Ovary (tissue), 9 donors: ENCODE measurements around the gene TNFRSF1B. TPM values are rescaled to one million over a fixed set of nuclear protein-coding genes. Genes with fewer than 3 reads are reported as not detected.

Experiments
- DNase-seq, 5 donors: peaks; one replicate each; pipeline ENCODE4 v3.0.0-alpha.2; 2019 to 2020
- H3K27ac ChIP-seq, 2 donors: fragments of 200-600 bp; one replicate each; pipeline versions ENCODE4 v1.5.1 to v1.8.0; 2019 to 2022
- H3K27me3 ChIP-seq: fragments of 200-600 bp; one replicate; pipeline ENCODE4 v1.8.0; 2022
- H3K36me3 ChIP-seq: fragments of 200-600 bp; sonication (generic); one replicate; pipeline ENCODE4 v1.5.1; 2019
- H3K4me1 ChIP-seq: one replicate; pipeline ENCODE4 v1.8.1; 2013; ENCODE audit warnings: mild to moderate bottlenecking, moderate library complexity; ENCODE audit not compliant: insufficient read depth
- H3K4me3 ChIP-seq: fragments of 200-600 bp; sonication (generic); one replicate; pipeline ENCODE4 v1.5.1; 2017
- H3K9me3 ChIP-seq, 2 donors: fragments of 200-600 bp in 1 of 2; sonication (generic) in 1 of 2; one replicate each; pipeline versions ENCODE4 v1.5.1 to v1.8.1; 2013 to 2019; ENCODE audit warnings: mild to moderate bottlenecking in 1 of 2, moderate library complexity in 1 of 2
- CTCF ChIP-seq, 3 donors: fragments of 450-650 bp in 2 of 3; fragments of 200-600 bp in 1 of 3; IDR thresholded peaks; one replicate each; pipeline versions ENCODE4 v1.5.1 to v1.8.0; 2016 to 2022; ENCODE audit warnings: antibody characterized with exemption in 3 of 3, mild to moderate bottlenecking in 1 of 3
- EP300 ChIP-seq: sonication (generic); formaldehyde crosslinking; IDR thresholded peaks from one replicate; pipeline ENCODE4 v1.6.1; 2017; ENCODE audit warnings: antibody characterized with exemption
- POLR2A ChIP-seq: fragments of 450-650 bp; IDR thresholded peaks from one replicate; pipeline ENCODE4 v1.6.1; 2017; ENCODE audit warnings: antibody characterized with exemption, mild to moderate bottlenecking, moderate library complexity
- WGBS, 3 donors: extraction: QIAGEN DNeasy Blood & Tissue Kit in 1 of 3; methylation state at CpG; one replicate each; pipeline versions ENCODE4 v1.1.5 to v1.1.7; 2013 to 2017; 5-methylcytosine and 5-hydroxymethylcytosine counted together
- intact Hi-C, 4 donors: fragments of 100-400 bp; cut with DNase I; formaldehyde crosslinking; loops; one replicate each; pipeline versions ENCODE4 v1.11.0 to v1.15.1; 2022 to 2023
- microRNA-seq, 3 donors: library from miRNA; unstranded; fragments of <30 nt; microRNA quantifications; one replicate each; pipeline versions ENCODE4 to v1.2.0, GENCODE V29; 2019 to 2020
- polyA plus RNA-seq, 2 donors: library from polyadenylated mRNA; stranded (reverse); fragments of 200-250 nt in 1 of 2; fragments of 350-450 nt in 1 of 2; fragmentation: Illumina TruSeq in 1 of 2; extraction: RNeasy Lipid Tissue Mini Kit (QIAGEN cat#74804) in 1 of 2; gene quantifications; one replicate each; pipeline ENCODE4 v1.2.3, GENCODE V29; 2013 to 2014
- small RNA-seq: library from RNA; depleted of rRNA; stranded (forward); fragments of <200 nt; gene quantifications from one replicate; pipeline ENCODE3, GENCODE V24; 2016
- total RNA-seq, 7 donors: library from RNA; depleted of rRNA in 2 of 7; stranded (reverse); fragments of >200 nt in 2 of 7; fragmentation: NEBNext Ultra II Directional in 3 of 7; extraction: Animal tissue kit (Norgen Biotek cat#: 25700) in 3 of 7; gene quantifications; one replicate each; pipeline versions ENCODE4 v1.1.0 to v1.2.4, GENCODE V29; 2016 to 2023
- donor health status: DM: no; HTN: no; CAD: no; lungs with moderate emphysema.
- donor health status: DM: no; HTN: no; CAD: no.
- donor health status: Bipolar disorder and iron deficiency.
- donor health status: DM: yes; HTN: yes; CAD: no.
- donor health status: DM: no; HTN: no; CAD: no.
- donor health status: DM: yes; HTN: yes; CAD: no.

TNFRSF1B gene
- total and polyA plus RNA-seq, 9 donors, result 10.3 to 27.6 (median 18.7) TPM

- 95 to 99% (median 95%) methylated on average over 2 of the region's 2 CpGs for WGBS, 3 donors
- no peak overlapping the region for H3K4me3 ChIP-seq
- intact Hi-C loops, result no loop called here
- TF ChIP-seq POLR2A, result no peak
- no peak for TF ChIP-seq EP300
- no peak for TF ChIP-seq CTCF (IDR thresholded peaks at IDR 0.05)
- DNase-seq, result no peak
- H3K27me3 ChIP-seq, result no peaks in the 10 kb centered on the region
- no peaks in the 10 kb centered on the region for H3K4me1 ChIP-seq
- H3K9me3 ChIP-seq, result no peaks in the 10 kb centered on the region
- no peaks in the 10 kb centered on the region for H3K36me3 ChIP-seq
- no peak overlapping the region for H3K27ac ChIP-seq
These were observed 89.1 kb downstream of the TNFRSF1B start for GRCh38 chr1:12255913-12256312.

- Histone ChIP-seq H3K9me3 (no peaks in the 10 kb centered on the region), H3K4me1 (no peaks in the 10 kb centered on the region), H3K4me3 (no peak overlapping the region), H3K27me3 (no peaks in the 10 kb centered on the region), H3K27ac (no peak overlapping the region), H3K36me3 (no peaks in the 10 kb centered on the region)
- TF ChIP-seq POLR2A (no peak), EP300 (no peak), CTCF (IDR thresholded peaks at IDR 0.05) (no peak)
- intact Hi-C loops, result no loop called here
- 80 to 84% (median 82%) methylated on average over 7 of the region's 7 CpGs for WGBS, 3 donors
- DNase-seq, result no peak
These were observed 91.5 kb downstream of the TNFRSF1B start for GRCh38 chr1:12258272-12258671.

Small RNA genes lying within 50 kb of the gene (microRNA-seq; reads per million reads assigned to microRNA genes)
- gene MIR4632 (0 to 0.79 (median 0.18) reads per million in 3 donors), gene MIR7846 (0.18 to 1.5 (median 0.79) reads per million in 3 donors)

Small RNA genes lying within 50 kb of the gene (small RNA-seq; reads per million reads assigned to genes)
- gene MIR4632, result not detected
- gene RF00156, result not detected

Other genes starting within 250 kb of the TNFRSF1B start
- gene KIAA2013, start 240.6 kb upstream of the TNFRSF1B start, total RNA-seq, result 10 to 100 TPM; 24.5 to 47.7 (median 26.8) TPM
- gene KIAA2013, start 240.6 kb upstream of the TNFRSF1B start, polyA plus RNA-seq, result 10 to 100 TPM; 17.3 to 29.7 TPM
- 10 to 100 TPM; 26.3 to 98.2 (median 58.7) TPM for gene PLOD1, start 232.3 kb upstream of the TNFRSF1B start, total RNA-seq
- 10 to 100 TPM; 52.3 to 67.9 TPM for gene PLOD1, start 232.3 kb upstream of the TNFRSF1B start, polyA plus RNA-seq
- gene MFN2, start 186.5 kb upstream of the TNFRSF1B start, total RNA-seq, result 10 to 100 TPM; 27.8 to 67.8 (median 55.8) TPM
- gene MFN2, start 186.5 kb upstream of the TNFRSF1B start, polyA plus RNA-seq, result 10 to 100 TPM; 29.7 to 77.0 TPM
- 10 to 100 TPM; 32.3 to 59.0 (median 36.4) TPM for gene MIIP, start 147.5 kb upstream of the TNFRSF1B start, total RNA-seq
- 10 to 100 TPM in 1 of 2 donors, 1 to 10 TPM in 1; 3.3 to 42.8 TPM for gene MIIP, start 147.5 kb upstream of the TNFRSF1B start, polyA plus RNA-seq
- gene TNFRSF8, start 103.7 kb upstream of the TNFRSF1B start, total RNA-seq, result 10 to 100 TPM in 1 of 7 donors, under 1 TPM in 6; 0.25 to 10.9 (median 0.45) TPM
- under 1 TPM; 0.17 to 0.65 TPM for gene TNFRSF8, start 103.7 kb upstream of the TNFRSF1B start, polyA plus RNA-seq
- 10 to 100 TPM; 36.0 to 59.3 (median 47.8) TPM for gene VPS13D, start 63.0 kb downstream of the TNFRSF1B start, total RNA-seq
- gene VPS13D, start 63.0 kb downstream of the TNFRSF1B start, polyA plus RNA-seq, result 10 to 100 TPM; 19.8 to 36.0 TPM